ENCODE data around the gene DMRTA2. TPM values are rescaled to one million over a fixed set of nuclear protein-coding genes. Genes with fewer than 3 reads are reported as not detected.

Gene DMRTA2
- total RNA-seq (not detected), polyA plus RNA-seq (not detected)

DNA sequence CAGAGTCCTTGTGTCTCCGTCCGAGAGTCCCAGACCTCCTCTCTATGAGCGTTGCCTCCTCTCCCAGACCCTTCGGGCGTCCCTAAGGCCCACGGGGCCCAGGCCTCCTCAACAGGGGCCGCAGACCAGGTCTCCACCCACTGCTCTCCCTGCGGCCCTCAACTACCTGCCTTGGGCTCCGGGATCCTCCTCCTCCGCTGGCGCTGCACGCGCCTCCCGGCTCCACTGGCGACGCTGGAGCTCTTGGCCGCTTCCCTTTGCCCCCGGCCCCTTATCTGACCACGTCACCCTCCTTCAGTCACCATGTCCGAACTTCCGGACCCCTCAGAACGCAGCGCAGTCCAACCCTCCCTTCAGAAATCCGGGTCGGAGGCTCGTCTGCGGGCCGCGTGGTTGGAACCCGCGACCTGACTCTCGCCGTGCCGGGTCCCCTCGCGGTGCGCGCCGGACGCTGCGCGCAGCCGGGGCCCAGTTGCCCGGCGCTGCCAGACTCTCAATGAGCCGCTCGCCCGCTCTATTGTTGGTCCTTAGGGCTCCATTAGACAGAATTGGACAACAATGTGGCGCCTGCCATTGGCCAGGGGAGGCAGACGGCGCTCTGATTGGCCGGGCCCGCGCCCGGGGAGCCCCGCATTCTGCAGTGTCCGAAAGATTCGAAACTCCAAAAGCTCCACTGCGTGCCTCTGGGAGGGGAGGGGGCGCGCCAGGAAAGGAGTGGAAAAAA lies at the start of gene DMRTA2:
Gene DMRTA2 (minus strand): TSS at position 498 of the 724 bp plus-strand sequence. CDS start 1,907 bp downstream, outside the sequence.
- no peaks in the 10 kb centered on the region for H3K36me3 ChIP-seq (ENCODE audit: control insufficient read depth, insufficient read depth, low read length)
- DNase-seq (no peak), ATAC-seq (ENCODE audit: low read depth in 2 of 2) (no peak)
- H3K4me3 ChIP-seq (ENCODE audit: low read depth, low read length) = peak within 1 kb of the TSS; percentile 68
- Mint-ChIP-seq H3K27me3 (peaks cover 86% of the 10 kb centered on the region), H3K36me3 (no peaks in the 10 kb centered on the region), H3K4me3 (peak within 1 kb of the TSS; percentile 81 to 94 (median 91)), H3K27ac (no peak within 1 kb of the TSS), H3K9me3 (peaks cover 0 to 5% (median 0%) of the 10 kb centered on the region in 7 donors), H3K4me1 (peaks cover 0 to 72% (median 32%) of the 10 kb centered on the region in 4 donors)
- H3K9me3 ChIP-seq (ENCODE audit: control insufficient read depth in 2 of 2, low read length in 2 of 2) = no peaks in the 10 kb centered on the region
- no peak within 1 kb of the TSS for H3K27ac ChIP-seq (ENCODE audit: insufficient read depth, low read length, poor library complexity, severe bottlenecking)
- H3K4me1 ChIP-seq (ENCODE audit: control insufficient read depth, insufficient read depth, low read length, poor library complexity, severe bottlenecking) = peaks cover 44% of the 10 kb centered on the region
- H3K27me3 ChIP-seq (ENCODE audit: control insufficient read depth, insufficient read depth, low read length) = peaks cover 27% of the 10 kb centered on the region

DNA sequence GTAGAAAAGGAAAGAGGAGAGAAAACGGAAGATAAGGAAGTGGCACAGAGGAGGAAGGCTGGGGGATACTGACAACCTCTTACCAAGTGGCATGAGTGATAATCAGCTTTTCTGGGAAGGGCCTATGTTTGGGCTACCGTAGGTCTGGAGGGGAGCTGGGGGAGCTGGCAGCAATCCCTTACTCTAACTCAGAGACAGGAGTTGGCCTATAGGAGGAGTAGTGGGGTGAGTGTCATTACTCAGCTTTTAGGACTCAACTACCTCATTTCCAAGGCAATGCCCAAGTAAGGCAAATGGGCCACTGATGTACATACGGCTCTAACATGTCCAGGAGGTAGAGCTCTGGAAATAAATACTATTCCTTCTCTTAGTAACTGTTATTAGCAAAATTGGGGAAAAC lies 48.7 kb upstream of the DMRTA2 start:
- Histone ChIP-seq H3K27ac (ENCODE audit: insufficient read depth, low read length, poor library complexity, severe bottlenecking) (no peak overlapping the region), H3K4me1 (ENCODE audit: control insufficient read depth, insufficient read depth, low read length, poor library complexity, severe bottlenecking) (no peaks in the 10 kb centered on the region), H3K9me3 (ENCODE audit: control insufficient read depth in 2 of 2, low read length in 2 of 2) (no peaks in the 10 kb centered on the region), H3K4me3 (ENCODE audit: low read depth, low read length) (no peak overlapping the region), H3K27me3 (ENCODE audit: control insufficient read depth, insufficient read depth, low read length) (no peaks in the 10 kb centered on the region), H3K36me3 (ENCODE audit: control insufficient read depth, insufficient read depth, low read length) (peaks cover 24% of the 10 kb centered on the region)
- DNase-seq = no peak
- Mint-ChIP-seq H3K9me3 (no peaks in the 10 kb centered on the region), H3K27ac (no peak overlapping the region), H3K36me3 (peaks cover 51% of the 10 kb centered on the region), H3K27me3 (no peaks in the 10 kb centered on the region), H3K4me1 (no peaks in the 10 kb centered on the region), H3K4me3 (no peak overlapping the region)
- no peak for ATAC-seq (ENCODE audit: low read depth in 2 of 2)

DNA sequence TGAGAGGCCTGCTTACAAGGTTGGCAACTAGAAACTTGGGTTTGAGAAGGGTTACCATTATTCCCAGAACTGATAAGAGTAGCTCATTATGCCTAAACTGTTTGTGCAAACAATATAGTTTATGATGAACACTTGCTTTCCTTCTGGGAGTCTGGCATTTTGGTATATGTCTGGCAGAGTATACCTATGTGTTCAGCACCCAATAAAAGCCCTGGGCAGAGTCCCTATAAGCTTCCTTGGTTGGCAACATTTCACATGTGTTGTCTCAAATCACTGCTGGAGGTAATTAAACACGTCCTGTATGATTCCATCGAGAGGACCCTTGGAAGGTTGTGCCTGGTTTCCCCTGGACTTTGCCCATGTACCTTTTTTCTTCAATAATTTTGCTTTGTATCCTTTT lies 39.7 kb upstream of the DMRTA2 start:
- Histone ChIP-seq H3K9me3 (ENCODE audit: control insufficient read depth in 2 of 2, low read length in 2 of 2) (no peaks in the 10 kb centered on the region), H3K4me1 (ENCODE audit: control insufficient read depth, insufficient read depth, low read length, poor library complexity, severe bottlenecking) (no peaks in the 10 kb centered on the region), H3K27me3 (ENCODE audit: control insufficient read depth, insufficient read depth, low read length) (no peaks in the 10 kb centered on the region), H3K27ac (ENCODE audit: insufficient read depth, low read length, poor library complexity, severe bottlenecking) (no peak overlapping the region), H3K4me3 (ENCODE audit: low read depth, low read length) (no peak overlapping the region), H3K36me3 (ENCODE audit: control insufficient read depth, insufficient read depth, low read length) (peaks cover 6% of the 10 kb centered on the region)
- Mint-ChIP-seq H3K4me1 (peaks cover 0 to 4% (median 0%) of the 10 kb centered on the region in 4 donors), H3K27ac (no peak overlapping the region), H3K36me3 (peaks cover 18% of the 10 kb centered on the region), H3K9me3 (no peaks in the 10 kb centered on the region), H3K27me3 (no peaks in the 10 kb centered on the region), H3K4me3 (no peak overlapping the region)
- DNase-seq (no peak), ATAC-seq (ENCODE audit: low read depth in 2 of 2) (no peak)

DNA sequence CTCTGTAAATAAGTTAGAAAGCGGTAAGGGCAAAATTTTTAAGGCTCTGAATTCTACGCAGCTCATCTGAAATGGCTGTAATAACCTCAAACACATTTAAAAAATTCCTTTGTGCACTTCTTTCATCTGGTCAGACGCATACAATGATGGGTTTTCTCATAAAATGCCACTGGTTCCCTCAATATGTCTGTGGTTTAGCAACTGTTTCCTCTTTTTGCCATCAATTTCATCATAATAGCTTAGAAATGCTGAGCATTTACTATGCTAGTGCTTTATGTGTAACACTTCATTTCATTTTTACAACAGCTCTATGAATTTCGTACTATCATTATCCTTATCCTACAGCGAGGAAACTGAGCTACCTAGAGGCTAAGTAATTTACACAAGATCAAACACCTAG lies 35.3 kb upstream of the DMRTA2 start:
- H3K27ac Mint-ChIP-seq = no peak overlapping the region
- no peaks in the 10 kb centered on the region for H3K9me3 ChIP-seq (ENCODE audit: control insufficient read depth in 2 of 2, low read length in 2 of 2)

DNA sequence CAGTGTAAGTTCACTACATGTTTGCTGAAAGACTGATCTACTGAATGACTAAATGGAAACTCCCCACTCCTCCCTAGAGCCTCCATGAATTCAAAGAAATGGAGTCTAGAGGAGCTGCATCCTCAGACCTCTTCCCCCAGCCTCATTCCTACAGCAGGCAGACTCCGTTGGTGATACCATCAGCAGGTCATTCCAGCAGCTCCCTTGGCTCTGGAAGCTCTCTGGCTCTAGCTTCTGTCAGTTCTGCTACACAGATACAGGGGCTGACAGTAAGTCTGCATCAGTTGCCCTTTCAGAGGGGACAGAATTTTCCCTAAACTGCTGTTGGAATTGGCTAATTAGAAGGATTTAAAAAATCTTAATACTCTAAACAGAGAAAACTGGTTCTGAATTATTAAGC lies 31.7 kb upstream of the DMRTA2 start:
- Histone ChIP-seq H3K27ac (ENCODE audit: insufficient read depth, low read length, poor library complexity, severe bottlenecking) (no peak overlapping the region), H3K27me3 (ENCODE audit: control insufficient read depth, insufficient read depth, low read length) (no peaks in the 10 kb centered on the region), H3K4me1 (ENCODE audit: control insufficient read depth, insufficient read depth, low read length, poor library complexity, severe bottlenecking) (no peaks in the 10 kb centered on the region), H3K4me3 (ENCODE audit: low read depth, low read length) (no peak overlapping the region), H3K36me3 (ENCODE audit: control insufficient read depth, insufficient read depth, low read length) (no peaks in the 10 kb centered on the region), H3K9me3 (ENCODE audit: control insufficient read depth in 2 of 2, low read length in 2 of 2) (no peaks in the 10 kb centered on the region)
- DNase-seq (no peak), ATAC-seq (ENCODE audit: low read depth in 2 of 2) (no peak)
- no peak overlapping the region for H3K27ac Mint-ChIP-seq
- peaks cover 4 to 15% (median 10%) of the 10 kb centered on the region in 4 donors for H3K4me1 Mint-ChIP-seq
- peaks cover 18% of the 10 kb centered on the region for H3K36me3 Mint-ChIP-seq
- no peak overlapping the region for H3K4me3 Mint-ChIP-seq
- H3K27me3 Mint-ChIP-seq = peaks cover 4% of the 10 kb centered on the region
- H3K9me3 Mint-ChIP-seq = no peaks in the 10 kb centered on the region

More for the DNA sequence above, 35.3 kb upstream of the DMRTA2 start:
- Mint-ChIP-seq H3K36me3 (peaks cover 20% of the 10 kb centered on the region), H3K27me3 (no peaks in the 10 kb centered on the region), H3K9me3 (no peaks in the 10 kb centered on the region), H3K4me3 (no peak overlapping the region), H3K4me1 (peaks cover 0 to 4% (median 2%) of the 10 kb centered on the region in 4 donors)
- ATAC-seq (ENCODE audit: low read depth in 2 of 2) = no peak
- Histone ChIP-seq H3K4me3 (ENCODE audit: low read depth, low read length) (no peak overlapping the region), H3K27me3 (ENCODE audit: control insufficient read depth, insufficient read depth, low read length) (no peaks in the 10 kb centered on the region), H3K4me1 (ENCODE audit: control insufficient read depth, insufficient read depth, low read length, poor library complexity, severe bottlenecking) (no peaks in the 10 kb centered on the region), H3K36me3 (ENCODE audit: control insufficient read depth, insufficient read depth, low read length) (peaks cover 3% of the 10 kb centered on the region), H3K27ac (ENCODE audit: insufficient read depth, low read length, poor library complexity, severe bottlenecking) (no peak overlapping the region)
- DNase-seq = no peak

DNA sequence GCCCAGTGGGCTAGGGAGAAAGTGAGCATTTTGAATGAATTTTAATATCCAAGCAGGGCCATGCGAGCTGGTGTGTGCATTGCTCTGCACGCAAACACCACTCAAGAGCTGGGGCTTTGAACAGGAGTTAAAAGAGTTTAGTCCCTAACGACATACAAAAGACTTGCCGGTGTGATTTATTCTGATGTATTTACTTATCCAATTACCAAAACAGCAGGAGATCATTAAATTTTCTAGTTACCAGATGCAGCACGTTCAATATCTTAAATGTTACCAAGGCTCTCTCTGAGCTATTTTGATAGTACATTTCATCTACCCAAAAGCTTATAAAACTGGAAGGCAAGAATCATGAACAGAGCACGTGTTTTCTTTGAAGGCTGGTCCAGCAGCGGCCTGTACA lies 30.0 kb upstream of the DMRTA2 start:
- H3K9me3 ChIP-seq (ENCODE audit: control insufficient read depth in 2 of 2, low read length in 2 of 2) = no peaks in the 10 kb centered on the region
- no peak for ATAC-seq (ENCODE audit: low read depth in 2 of 2)
- no peak for DNase-seq
- Mint-ChIP-seq H3K27me3 (peaks cover 4% of the 10 kb centered on the region), H3K4me3 (no peak overlapping the region), H3K4me1 (peaks cover 0 to 15% (median 10%) of the 10 kb centered on the region in 4 donors), H3K27ac (no peak overlapping the region), H3K9me3 (no peaks in the 10 kb centered on the region), H3K36me3 (peaks cover 18% of the 10 kb centered on the region)
- H3K4me3 ChIP-seq (ENCODE audit: low read depth, low read length) = no peak overlapping the region
- no peak overlapping the region for H3K27ac ChIP-seq (ENCODE audit: insufficient read depth, low read length, poor library complexity, severe bottlenecking)
- no peaks in the 10 kb centered on the region for H3K4me1 ChIP-seq (ENCODE audit: control insufficient read depth, insufficient read depth, low read length, poor library complexity, severe bottlenecking)
- H3K27me3 ChIP-seq (ENCODE audit: control insufficient read depth, insufficient read depth, low read length) = no peaks in the 10 kb centered on the region
- H3K36me3 ChIP-seq (ENCODE audit: control insufficient read depth, insufficient read depth, low read length) = no peaks in the 10 kb centered on the region

DNA sequence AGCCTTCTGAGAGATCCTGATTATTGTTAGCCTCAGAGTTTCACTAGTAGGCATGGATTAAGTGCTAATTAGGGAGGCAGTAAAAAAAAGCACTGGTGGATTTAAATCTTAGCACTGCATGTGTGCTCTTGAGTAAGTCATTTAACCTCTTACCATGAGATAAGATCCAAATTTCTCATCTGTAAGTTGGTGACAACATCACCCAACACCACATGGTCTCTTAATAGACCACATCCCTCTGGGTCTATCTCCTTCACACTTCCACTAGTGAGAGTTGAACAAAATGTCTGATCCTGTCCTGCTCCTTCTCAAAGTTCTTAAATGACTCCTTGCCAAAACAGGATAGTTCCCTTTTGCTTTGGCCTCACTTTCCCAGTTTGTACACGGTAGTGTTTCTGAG lies 29.5 kb upstream of the DMRTA2 start:
- Mint-ChIP-seq H3K27me3 (peaks cover 4% of the 10 kb centered on the region), H3K27ac (no peak overlapping the region), H3K36me3 (peaks cover 18% of the 10 kb centered on the region), H3K4me3 (no peak overlapping the region), H3K4me1 (peaks cover 0 to 15% (median 10%) of the 10 kb centered on the region in 4 donors), H3K9me3 (no peaks in the 10 kb centered on the region)
- Histone ChIP-seq H3K9me3 (ENCODE audit: control insufficient read depth in 2 of 2, low read length in 2 of 2) (no peaks in the 10 kb centered on the region), H3K27me3 (ENCODE audit: control insufficient read depth, insufficient read depth, low read length) (no peaks in the 10 kb centered on the region), H3K27ac (ENCODE audit: insufficient read depth, low read length, poor library complexity, severe bottlenecking) (no peak overlapping the region), H3K4me3 (ENCODE audit: low read depth, low read length) (no peak overlapping the region), H3K4me1 (ENCODE audit: control insufficient read depth, insufficient read depth, low read length, poor library complexity, severe bottlenecking) (no peaks in the 10 kb centered on the region), H3K36me3 (ENCODE audit: control insufficient read depth, insufficient read depth, low read length) (no peaks in the 10 kb centered on the region)
- DNase-seq = peak in 1 of 3 donors; percentile 8
- ATAC-seq (ENCODE audit: low read depth in 2 of 2) = no peak

Measured in CD4-positive, CD25-positive, alpha-beta regulatory T cell (primary cell).